GM18909 (cell line): ENCODE results near the gene PPP1R7.
"Not testable (repeated sequence)": the region's sequence is repeated elsewhere in the genome, so short reads cannot be mapped to it uniquely, and the experiment has no call there.

Experiments used
- ATAC-seq: cut with Tn5 transposase; IDR thresholded peaks from one replicate; pipeline ENCODE4 v1.9.1; 2021; ENCODE audit warnings: mild to moderate bottlenecking; ENCODE audit not compliant: unreplicated experiment, poor library complexity

Gene PPP1R7

GRCh38 chr2:241149925-241150659 is at the start of gene PPP1R7:
TSS of gene PPP1R7 (plus strand) at chr2:241150467. CDS start at chr2:241150496, 29 bp downstream.
- ATAC-seq = peak; percentile 78

- peak; percentile 92 for ATAC-seq
Observed at GRCh38 chr2:241102239-241102803, 47.9 kb upstream of the PPP1R7 start, which contains the start of gene MTERF4. TSS of gene MTERF4 (minus strand) at chr2:241102287. CDS start at chr2:241102273, 14 bp downstream.

DNA sequence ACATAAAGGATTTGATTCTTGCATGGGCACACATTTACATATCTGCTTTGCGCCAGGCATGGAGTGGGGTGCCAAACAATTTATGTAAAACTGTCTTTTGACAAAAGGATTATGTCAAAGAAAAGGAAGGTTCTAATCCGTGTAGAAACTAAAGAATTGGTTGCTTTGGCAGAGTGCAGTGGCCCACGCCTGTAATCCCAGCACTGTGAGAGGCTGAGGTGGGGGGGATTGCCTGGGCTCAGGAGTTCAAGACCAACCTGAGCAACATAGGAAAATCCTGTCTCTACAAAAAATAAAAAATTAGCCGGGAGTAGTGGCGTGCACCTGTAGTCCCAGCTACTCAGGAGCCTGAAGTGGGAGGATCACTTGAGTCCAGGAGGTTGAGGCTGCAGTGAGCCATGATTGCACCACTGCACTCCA is 47.1 kb upstream of the PPP1R7 start:
- no peak for ATAC-seq

DNA sequence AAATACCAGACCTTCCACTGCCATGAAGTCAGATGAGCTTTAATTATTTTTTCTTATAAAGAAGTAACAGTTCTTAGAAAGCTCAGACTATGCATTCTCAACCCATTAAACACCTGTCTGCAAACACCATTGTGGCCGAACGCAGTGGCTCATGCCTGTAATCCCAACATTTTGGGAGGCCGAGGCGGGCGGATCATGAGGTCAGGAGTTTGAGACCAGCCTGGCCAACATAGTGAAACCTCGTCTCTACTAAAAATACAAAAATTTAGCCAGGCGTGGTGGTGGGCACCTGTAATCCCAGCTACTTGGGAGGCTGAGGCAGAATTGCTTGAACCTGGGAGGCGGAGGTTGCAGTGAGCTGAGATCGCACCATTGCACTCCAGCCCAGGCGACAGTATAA is 45.7 kb upstream of the PPP1R7 start:
- not testable (repeated sequence) for ATAC-seq

DNA sequence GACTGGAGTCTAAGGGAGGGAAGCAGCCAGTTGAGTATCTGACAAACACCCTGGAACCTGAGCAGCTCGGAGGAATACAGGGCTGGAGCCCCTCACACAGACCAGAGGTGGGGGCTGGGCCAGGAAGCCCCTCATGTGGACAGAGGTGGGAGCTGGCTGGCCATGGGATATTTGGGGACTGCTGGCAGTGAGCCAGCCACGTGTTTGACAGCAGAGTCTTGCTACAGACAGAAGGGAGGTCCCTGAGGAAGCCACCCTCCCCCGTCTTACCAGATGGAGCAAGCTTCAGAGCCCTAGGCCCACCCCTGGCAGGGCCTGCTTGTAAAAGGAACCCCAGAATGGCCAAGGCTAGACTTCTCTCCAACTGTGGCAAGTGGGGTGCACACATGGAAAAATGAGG is 44.6 kb upstream of the PPP1R7 start:
- no peak for ATAC-seq

- ATAC-seq = no peak
Observed at GRCh38 chr2:241107031-241107783, 43.1 kb upstream of the PPP1R7 start.

GRCh38 chr2:241108271-241109209 is 41.7 kb upstream of the PPP1R7 start:
- no peak for ATAC-seq

DNA sequence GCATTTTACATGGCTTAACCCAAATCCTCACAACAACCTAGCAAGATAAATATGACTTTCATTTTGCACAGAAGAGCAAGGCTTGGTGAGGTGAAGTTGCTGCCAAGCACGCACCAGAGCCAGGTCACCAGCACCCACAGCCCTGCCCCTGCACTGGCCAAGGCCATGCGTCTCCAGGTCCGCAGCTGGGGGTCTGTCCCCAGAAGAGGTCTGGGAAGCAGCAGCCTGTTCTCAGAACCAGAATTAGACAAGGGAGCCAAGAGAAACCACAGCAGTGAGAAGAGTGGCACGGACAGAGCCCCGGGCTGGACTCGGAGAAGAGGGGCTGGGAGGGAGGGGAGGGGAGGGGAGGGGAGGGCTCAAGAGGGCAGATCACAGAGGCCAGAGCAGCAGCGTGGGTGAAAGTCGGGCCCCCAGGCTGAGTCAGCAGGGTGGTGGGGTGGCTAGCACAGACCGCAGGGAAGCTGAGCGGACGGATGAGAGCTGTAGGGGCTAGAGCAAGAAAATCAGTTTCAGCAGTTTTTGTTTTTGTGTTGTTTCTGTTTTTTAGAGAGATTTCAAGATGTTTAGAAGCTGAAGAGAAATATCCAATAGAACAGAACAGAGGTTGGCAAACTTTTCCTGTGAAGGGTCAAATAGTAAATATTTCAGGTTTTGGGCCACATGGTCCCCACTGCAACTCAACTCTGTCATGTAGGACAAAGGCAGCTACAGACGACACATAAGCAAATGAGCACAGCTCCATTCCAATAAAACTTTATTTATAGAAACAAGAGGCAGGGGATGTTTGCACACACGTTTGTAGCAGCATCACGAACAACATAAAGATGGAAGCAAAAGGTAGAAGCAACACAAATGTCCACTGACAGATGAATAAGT is 40.8 kb upstream of the PPP1R7 start:
- ATAC-seq = no peak

GRCh38 chr2:241110089-241110606 is 40.1 kb upstream of the PPP1R7 start:
- no peak for ATAC-seq

GRCh38 chr2:241110607-241111439 is 39.4 kb upstream of the PPP1R7 start:
- ATAC-seq = peak; percentile 49

GRCh38 chr2:241111440-241111805 is 38.8 kb upstream of the PPP1R7 start:
- ATAC-seq = peak; percentile 37

- no peak for ATAC-seq
Observed at GRCh38 chr2:241112046-241112445, 38.2 kb upstream of the PPP1R7 start.

DNA sequence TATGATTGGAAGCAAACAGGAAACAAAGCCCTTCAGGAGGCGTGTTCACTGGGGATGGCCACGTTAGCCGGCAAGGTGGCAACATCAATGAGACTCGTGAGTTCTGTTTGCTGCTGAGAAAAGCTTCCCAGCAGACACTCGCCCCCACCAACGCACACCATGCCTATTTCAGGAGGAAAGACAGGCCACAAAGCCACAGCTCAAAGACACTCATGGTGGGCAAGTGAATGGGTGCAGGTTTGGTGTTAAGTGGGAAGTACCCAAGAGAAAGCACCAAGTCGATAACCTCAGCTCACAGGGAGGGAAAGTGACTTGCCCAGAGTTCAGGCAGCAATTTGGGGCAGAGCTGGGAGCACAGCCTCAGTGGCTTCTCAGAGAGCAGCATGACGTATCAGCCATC is 37.7 kb upstream of the PPP1R7 start:
- no peak for ATAC-seq

DNA sequence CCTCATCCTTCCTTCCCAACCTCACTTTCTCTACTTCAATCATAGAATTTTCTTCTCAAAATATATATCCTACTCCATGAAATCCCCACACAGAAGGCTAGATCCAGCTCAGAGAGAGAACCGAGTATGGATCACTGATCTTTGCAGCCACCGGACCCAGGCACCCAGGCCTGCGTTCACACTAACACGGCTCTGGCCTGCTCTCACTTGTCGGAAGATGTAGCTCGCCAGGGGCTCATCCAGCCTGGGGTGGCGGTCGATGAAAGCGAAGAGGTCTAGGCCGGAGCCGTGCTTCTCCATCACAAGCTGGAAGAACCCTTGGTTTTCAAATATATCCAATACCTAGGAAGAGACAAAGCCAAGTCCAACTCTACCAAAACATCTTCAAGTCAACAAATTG is 35.4 kb upstream of the PPP1R7 start:
- no peak for ATAC-seq

DNA sequence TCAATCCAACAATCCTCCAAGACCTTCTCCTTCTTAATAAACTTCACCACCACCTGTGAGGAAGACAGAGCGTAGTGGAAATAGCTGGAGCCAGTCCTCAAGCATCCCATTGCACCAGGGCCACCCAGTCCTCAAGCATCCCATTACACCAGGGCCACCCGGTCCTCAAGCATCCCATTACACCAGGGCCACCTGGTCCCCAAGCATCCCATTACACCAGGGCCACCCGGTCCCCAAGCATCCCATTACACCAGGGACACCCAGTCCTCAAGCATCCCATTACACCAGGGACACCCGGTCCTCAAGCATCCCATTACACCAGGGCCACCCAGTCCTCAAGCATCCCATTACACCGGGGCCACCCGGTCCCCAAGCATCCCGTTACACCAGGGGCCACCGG is 34.9 kb upstream of the PPP1R7 start:
- ATAC-seq = no peak

GRCh38 chr2:241116606-241117560 is 33.4 kb upstream of the PPP1R7 start:
- no peak for ATAC-seq
